ENCODE measurements around the gene TMEM184B. TPM values are rescaled to one million over a fixed set of nuclear protein-coding genes. Genes with fewer than 3 reads are reported as not detected.

TMEM184B gene
- total and polyA plus RNA-seq, 10 of the 15 experiments (the other 5 are each of a cell fraction or from before 2014, with no cell fraction given): 0.56 to 22.4 (median 7.9) TPM

GRCh38 chr22:38221908-38222796 is 50.7 kb downstream of the TMEM184B start:
- H3K27me3 ChIP-seq (replicated peaks in 1 of 2; ENCODE audit: control insufficient read depth in 2 of 2, insufficient read depth in 2 of 2, low read length in 1 of 2): no peaks in the 10 kb centered on the region
- H3K9ac ChIP-seq (ENCODE audit: control insufficient read depth, insufficient read depth, low read length): no peak overlapping the region
- ATAC-seq (no peak), DNase-seq (ENCODE audit: low read depth, low spot score) (no peak), FAIRE-seq (no peak)
- no peaks in the 10 kb centered on the region for H3K79me2 ChIP-seq (ENCODE audit: control insufficient read depth, insufficient read depth, low read length)
- H3K9me3 ChIP-seq (replicated peaks; ENCODE audit: control insufficient read depth, insufficient read depth, low read length): no peaks in the 10 kb centered on the region
- ChIA-PET POLR2A (no interaction called here), RAD21 (ENCODE audit: unreplicated experiment) (no interaction called here), SMC1A (ENCODE audit: uncharacterized antibody, unreplicated experiment) (no interaction called here), CTCF (interaction anchor here (0.7 kb wide), 1 partner anchor 170 kb away, joined by 3 read pairs; no protein-coding TSS in a partner anchor)
- no peak overlapping the region for H3K4me3 ChIP-seq
- BruUV-seq (replicated peaks): no TSS peak
- no peaks in the 10 kb centered on the region for H4K20me1 ChIP-seq (ENCODE audit: control insufficient read depth, insufficient read depth)
- H3K4me2 ChIP-seq (ENCODE audit: control insufficient read depth, insufficient read depth): no peak overlapping the region
- H3K4me1 ChIP-seq (ENCODE audit: control insufficient read depth, insufficient read depth, low read length): peaks cover 13% of the 10 kb centered on the region
- intact Hi-C loops (cut with micrococcal nuclease; ENCODE audit: unreplicated experiment) (no loop called here), in situ Hi-C loops (cut with MboI) (no loop called here)
- H2AFZ ChIP-seq (ENCODE audit: control insufficient read depth, low read depth, low read length): no peak overlapping the region
- no peaks in the 10 kb centered on the region; a peak in 1 of 4 replicates for H3K36me3 ChIP-seq (ENCODE audit: control insufficient read depth in 2 of 2, insufficient read depth in 2 of 2, low read length in 1 of 2)
- H3K27ac ChIP-seq (ENCODE audit: control insufficient read depth, insufficient read depth): no peak overlapping the region
- WGBS (ENCODE audit: insufficient coverage, insufficient replicate concordance, low lambda C conversion rate, missing lambda C conversion rate): 87% methylated on average over 24 of the region's 25 CpGs
- no peak for TF ChIP-seq CEBPB (IDR thresholded peaks at IDR 0.05; ENCODE audit: borderline replicate concordance in 1 of 2, low read depth in 2 of 2, low read length in 2 of 2)
- no peak for TF ChIP-seq CBFB (IDR thresholded peaks at IDR 0.05; ENCODE audit: low read depth)
- TF ChIP-seq SUZ12 (IDR thresholded peaks at IDR 0.05; ENCODE audit: unreplicated experiment): no peak
- TF ChIP-seq SPI1 (IDR thresholded peaks at IDR 0.05; ENCODE audit: borderline replicate concordance, insufficient read depth, low read depth, low read length): no peak
- TF ChIP-seq SMC3 (IDR thresholded peaks at IDR 0.05; ENCODE audit: borderline replicate concordance, low read length): no peak
- no peak for TF ChIP-seq RCOR1 (conservative IDR thresholded peaks at IDR 0.05; ENCODE audit: low read depth, low read length)
- no peak for TF ChIP-seq MXI1 (IDR thresholded peaks at IDR 0.05; ENCODE audit: low read depth, low read length)
- TF ChIP-seq RFX5 (IDR thresholded peaks at IDR 0.05; ENCODE audit: low read depth, low read length): no peak
- TF ChIP-seq ZNF274 (IDR thresholded peaks at IDR 0.05; ENCODE audit: insufficient read depth, insufficient read length): no peak
- TF ChIP-seq ZNF217 (IDR thresholded peaks at IDR 0.05): no peak
- TF ChIP-seq RAD51 (IDR thresholded peaks at IDR 0.05): no peak
- TF ChIP-seq MTA3 (IDR thresholded peaks at IDR 0.05; ENCODE audit: borderline replicate concordance, low read length): no peak
- no peak for TF ChIP-seq NR2C1 (IDR thresholded peaks at IDR 0.05)
- TF ChIP-seq, protein P1, sequence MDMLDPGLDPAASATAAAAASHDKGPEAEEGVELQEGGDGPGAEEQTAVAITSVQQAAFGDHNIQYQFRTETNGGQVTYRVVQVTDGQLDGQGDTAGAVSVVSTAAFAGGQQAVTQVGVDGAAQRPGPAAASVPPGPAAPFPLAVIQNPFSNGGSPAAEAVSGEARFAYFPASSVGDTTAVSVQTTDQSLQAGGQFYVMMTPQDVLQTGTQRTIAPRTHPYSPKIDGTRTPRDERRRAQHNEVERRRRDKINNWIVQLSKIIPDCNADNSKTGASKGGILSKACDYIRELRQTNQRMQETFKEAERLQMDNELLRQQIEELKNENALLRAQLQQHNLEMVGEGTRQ (IDR thresholded peaks at IDR 0.05; ENCODE audit: borderline replicate concordance, low read depth, low read length): no peak
- TF ChIP-seq BCLAF1 (IDR thresholded peaks at IDR 0.05): no peak
- no peak for TF ChIP-seq PRDM15 (CRISPR knock-in tag; IDR thresholded peaks at IDR 0.05)
- no peak for TF ChIP-seq CHD2 (IDR thresholded peaks at IDR 0.05; ENCODE audit: borderline replicate concordance, low read depth, low read length)

All from GM12878 (cell line).